ENCODE data around the gene LNPK.

- TF ChIP-seq CTCF (conservative IDR thresholded peaks at IDR 0.05; ENCODE audit: low read depth in 2 of 2) (no peak), EZH2 (IDR thresholded peaks at IDR 0.05; ENCODE audit: low read depth, unreplicated experiment) (no peak)
These were observed 2.9 kb upstream of the LNPK start for GRCh38 chr2:176004934-176005333.
